HEK293 (cell line): ENCODE measurements around the gene FKRP.

Experiments used
- CTCF ChIA-PET: fragments of 350-600 bp; formaldehyde crosslinking; extraction: SDS; loops from one replicate; lab custom pipeline; 2021; ENCODE audit warnings: antibody characterized with exemption; lab: Yijun Ruan, JAX
- POLR2A ChIA-PET: fragments of 300-600 bp; formaldehyde crosslinking; extraction: SDS; loops from one replicate; lab custom pipeline; 2020; ENCODE audit warnings: antibody characterized with exemption, inconsistent platforms; lab: Yijun Ruan, JAX
- H3K27ac ChIP-seq: fragments of 200-500 bp; sonication (Bioruptor generic); 2 replicates; pipeline ENCODE4 v1.5.1; 2014; ENCODE audit warnings: low read depth, low read length, control low read depth, inconsistent platforms; ENCODE audit errors: extremely low read depth
- H3K36me3 ChIP-seq, 2 experiments: fragments of 200-500 bp in 1 of 2; sonication (Bioruptor generic) in 1 of 2; 1 replicate in 1 of 2; 2 replicates in 1 of 2; pipeline ENCODE4 v1.5.1; 2014 to 2017; ENCODE audit warnings: inconsistent platforms in 2 of 2, low read length in 2 of 2; ENCODE audit not compliant: control insufficient read depth in 2 of 2, insufficient read depth in 1 of 2
- H3K4me1 ChIP-seq: fragments of 200-500 bp; sonication (Bioruptor generic); 2 replicates; pipeline ENCODE4 v1.5.1; 2014; ENCODE audit warnings: mild to moderate bottlenecking, low read length, inconsistent platforms; ENCODE audit not compliant: control insufficient read depth, insufficient read depth
- H3K4me3 ChIP-seq: 2 replicates; pipeline ENCODE4 v1.5.1; 2011; ENCODE audit warnings: low read depth, mild to moderate bottlenecking, control low read depth, low read length, moderate library complexity
- H3K9me3 ChIP-seq: fragments of 200-500 bp; sonication (Bioruptor generic); 2 replicates; pipeline ENCODE4 v1.5.1; 2014; ENCODE audit warnings: low read depth, low read length, inconsistent platforms; ENCODE audit not compliant: control insufficient read depth, insufficient read depth
- BCL6B ChIP-seq: fragments of 450-650 bp; formaldehyde crosslinking; IDR thresholded peaks from 2 replicates; pipeline ENCODE4 v1.5.1; 2017; ENCODE audit warnings: missing biosample characterization, missing genetic modification characterization
- CTCF ChIP-seq: fragments of 450-650 bp; formaldehyde crosslinking; IDR thresholded peaks from 2 replicates; pipeline ENCODE4 v1.5.1; 2016; ENCODE audit warnings: missing biosample characterization, missing genetic modification characterization
- EGR2 ChIP-seq: fragments of 450-650 bp; formaldehyde crosslinking; IDR thresholded peaks from 2 replicates; pipeline ENCODE4 v1.5.1; 2016; ENCODE audit warnings: low read depth, missing biosample characterization, missing genetic modification characterization
- GFI1B ChIP-seq: fragments of 450-650 bp; formaldehyde crosslinking; IDR thresholded peaks from 2 replicates; pipeline ENCODE4 v1.5.1; 2016; ENCODE audit warnings: missing biosample characterization, missing genetic modification characterization
- KLF10 ChIP-seq: fragments of 450-650 bp; IDR thresholded peaks from 2 replicates; pipeline ENCODE4 v1.5.1; 2018; ENCODE audit warnings: missing biosample characterization, mild to moderate bottlenecking, missing genetic modification characterization
- MEIS1 ChIP-seq: sonication (generic); formaldehyde crosslinking; IDR thresholded peaks from 2 replicates; pipeline ENCODE4 v1.8.1; 2022; ENCODE audit warnings: missing genetic modification reagents, mild to moderate bottlenecking, borderline replicate concordance
- SCRT2 ChIP-seq: fragments of 450-650 bp; formaldehyde crosslinking; IDR thresholded peaks from 2 replicates; pipeline ENCODE4 v1.5.1; 2016; ENCODE audit warnings: missing biosample characterization, missing genetic modification characterization
- SETDB1 ChIP-seq: IDR thresholded peaks from one replicate; pipeline ENCODE4 v1.6.1; 2017; ENCODE audit warnings: mild to moderate bottlenecking, low read length, moderate library complexity, mixed read lengths; ENCODE audit not compliant: insufficient read length
- SP7 ChIP-seq: fragments of 450-650 bp; formaldehyde crosslinking; IDR thresholded peaks from 2 replicates; pipeline ENCODE4 v1.5.1; 2016; ENCODE audit warnings: missing biosample characterization, missing genetic modification characterization
- TRIM28 ChIP-seq: IDR thresholded peaks from 2 replicates; pipeline ENCODE4 v1.6.1; 2011; ENCODE audit warnings: low read length, control low read depth, borderline replicate concordance
- ZFHX2 ChIP-seq: fragments of 450-650 bp; formaldehyde crosslinking; conservative IDR thresholded peaks from 2 replicates; pipeline ENCODE4 v1.5.1; 2016; ENCODE audit warnings: missing biosample characterization, missing genetic modification characterization
- ZFP41 ChIP-seq: fragments of 450-650 bp; formaldehyde crosslinking; IDR thresholded peaks from 2 replicates; pipeline ENCODE4 v1.5.1; 2016; ENCODE audit warnings: missing biosample characterization, missing genetic modification characterization, borderline replicate concordance
- ZNF112 ChIP-seq: fragments of 450-650 bp; formaldehyde crosslinking; IDR thresholded peaks from 2 replicates; pipeline ENCODE4 v1.5.0; 2017; ENCODE audit warnings: missing biosample characterization, missing genetic modification characterization
- ZNF138 ChIP-seq: fragments of 450-650 bp; formaldehyde crosslinking; IDR thresholded peaks from 2 replicates; pipeline ENCODE4 v1.5.1; 2016; ENCODE audit warnings: missing biosample characterization, missing genetic modification characterization, borderline replicate concordance
- ZNF169 ChIP-seq: fragments of 450-650 bp; formaldehyde crosslinking; IDR thresholded peaks from 2 replicates; pipeline ENCODE4 v1.5.1; 2016; ENCODE audit warnings: missing biosample characterization, missing genetic modification characterization
- ZNF19 ChIP-seq: fragments of 450-650 bp; formaldehyde crosslinking; IDR thresholded peaks from 2 replicates; pipeline ENCODE4; 2016; ENCODE audit warnings: missing biosample characterization, missing genetic modification characterization, low read depth
- ZNF26 ChIP-seq: fragments of 450-650 bp; formaldehyde crosslinking; IDR thresholded peaks from 2 replicates; pipeline ENCODE4 v1.5.1; 2016; ENCODE audit warnings: missing biosample characterization, missing genetic modification characterization
- ZNF404 ChIP-seq: fragments of 450-650 bp; formaldehyde crosslinking; IDR thresholded peaks from 2 replicates; pipeline ENCODE4 v1.5.1; 2017; ENCODE audit warnings: missing biosample characterization, missing genetic modification characterization
- ZNF426 ChIP-seq: fragments of 450-650 bp; formaldehyde crosslinking; IDR thresholded peaks from 2 replicates; pipeline ENCODE4 v1.5.1; 2017; ENCODE audit warnings: missing biosample characterization, missing genetic modification characterization, mild to moderate bottlenecking, inconsistent platforms, moderate library complexity
- ZNF623 ChIP-seq: fragments of 450-650 bp; formaldehyde crosslinking; IDR thresholded peaks from 2 replicates; pipeline ENCODE4 v1.5.1; 2016; ENCODE audit warnings: missing biosample characterization, missing genetic modification characterization
- ZNF670 ChIP-seq: fragments of 450-650 bp; formaldehyde crosslinking; IDR thresholded peaks from 2 replicates; pipeline ENCODE4 v1.5.1; 2016; ENCODE audit warnings: missing biosample characterization, missing genetic modification characterization, low read depth
- ZNF776 ChIP-seq: fragments of 450-650 bp; formaldehyde crosslinking; IDR thresholded peaks from 2 replicates; pipeline ENCODE4 v1.5.0; 2017; ENCODE audit warnings: missing biosample characterization, missing genetic modification characterization, borderline replicate concordance
- ZSCAN16 ChIP-seq: fragments of 450-650 bp; formaldehyde crosslinking; IDR thresholded peaks from 2 replicates; pipeline ENCODE4 v1.5.1; 2016; ENCODE audit warnings: missing biosample characterization, missing genetic modification characterization
- ZSCAN18 ChIP-seq: fragments of 450-650 bp; formaldehyde crosslinking; IDR thresholded peaks from 2 replicates; pipeline ENCODE4 v1.5.1; 2016; ENCODE audit warnings: missing biosample characterization, missing genetic modification characterization
- ZSCAN5A ChIP-seq: fragments of 450-650 bp; formaldehyde crosslinking; IDR thresholded peaks from 2 replicates; pipeline ENCODE4 v1.5.1; 2016; ENCODE audit warnings: missing biosample characterization, missing genetic modification characterization

The FKRP gene

GRCh38 chr19:46739290-46739771 is 6.5 kb upstream of the FKRP start:
- TF ChIP-seq CTCF (no peak), ZNF776 (no peak), SP7 (no peak), BCL6B (tag by site-specific recombination) (no peak), ZNF138 (tag by site-specific recombination) (no peak), SETDB1 (no peak), ZNF112 (tag by site-specific recombination) (no peak), GFI1B (tag by site-specific recombination) (no peak), ZFHX2 (tag by site-specific recombination) (peak; percentile 47), ZNF19 (tag by site-specific recombination) (no peak), ZSCAN5A (no peak), SCRT2 (tag by site-specific recombination) (peak; percentile 69), ZNF623 (no peak), ZNF404 (tag by site-specific recombination) (no peak), ZNF670 (tag by site-specific recombination) (no peak), ZNF26 (tag by site-specific recombination) (no peak), KLF10 (tag by site-specific recombination) (no peak), ZNF169 (tag by site-specific recombination) (no peak), ZNF426 (tag by site-specific recombination) (no peak), ZFP41 (no peak), ZSCAN18 (tag by site-specific recombination) (no peak), TRIM28 (no peak), MEIS1 (CRISPR knock-in tag) (no peak), EGR2 (tag by site-specific recombination) (peak; percentile 72), ZSCAN16 (tag by site-specific recombination) (no peak)
- H3K27ac ChIP-seq: no peak overlapping the region
- ChIA-PET POLR2A (no interaction called here), CTCF (interaction anchor here (0.6 to 1.0 kb wide), 3 partner anchors 11 to 35 kb away, joined by 4 to 5 read pairs (median 4); no protein-coding TSS in a partner anchor)
- H3K4me1 ChIP-seq: peaks cover 3% of the 10 kb centered on the region; the same call in 1 of the 2 replicates
- H3K9me3 ChIP-seq: no peaks in the 10 kb centered on the region
- H3K4me3 ChIP-seq: no peak overlapping the region
- H3K36me3 ChIP-seq: peaks cover 38 to 68% of the 10 kb centered on the region in 2 experiments
